Endothelial cell of umbilical vein (primary cell): ENCODE measurements around the gene HOXA4. TPM values are rescaled to one million over a fixed set of nuclear protein-coding genes. Genes with fewer than 3 reads are reported as not detected.

Source experiments
- BruUV-seq: library from RNA; stranded (reverse); fragments of 400-500 nt; replicated peaks from 2 replicates; lab custom pipeline; 2021; lab: Mats Ljungman, UMichigan
- CTCF ChIA-PET: fragments of 300-600, 350-600 bp; sonication (Branson Sonifier 250); formaldehyde crosslinking; loops from one replicate; lab custom pipeline; 2021; ENCODE audit warnings: antibody characterized with exemption, inconsistent platforms; lab: Charles Lee
- POLR2A ChIA-PET: fragments of 300-600, 350-600 bp; sonication (Branson Sonifier 250); formaldehyde crosslinking; loops from one replicate; lab custom pipeline; 2021; ENCODE audit warnings: antibody characterized with exemption, inconsistent platforms; lab: Charles Lee
- DNase-seq: peaks from one replicate; pipeline ENCODE4 v3.0.0-alpha.2; 2011; ENCODE audit warnings: low read depth, low spot score
- FAIRE-seq: peaks from 2 replicates; lab custom pipeline; 2011; peaks lifted over from hg19 to GRCh38; lab: Jason Lieb, UNC
- H2AFZ ChIP-seq: 2 replicates; pipeline ENCODE4 v1.6.0; 2012; ENCODE audit warnings: low read depth, low read length, control low read depth, inconsistent platforms
- H3K27ac ChIP-seq: 2 replicates; pipeline ENCODE4 v1.5.1; 2011; ENCODE audit warnings: low read depth, mild to moderate bottlenecking, control low read depth, low read length, moderate library complexity; ENCODE audit not compliant: insufficient read depth
- H3K27me3 ChIP-seq, 2 experiments: 2 replicates each; pipeline versions ENCODE4 v1.6.0 to v1.6.1; 2011; ENCODE audit warnings: low read length in 2 of 2, mixed read lengths in 1 of 2; ENCODE audit not compliant: control insufficient read depth in 2 of 2, insufficient read depth in 2 of 2
- H3K36me3 ChIP-seq, 2 experiments: 2 replicates in 1 of 2; 3 replicates in 1 of 2; pipeline ENCODE4 v1.5.1; 2011; ENCODE audit warnings: low read length in 2 of 2, mild to moderate bottlenecking in 1 of 2, moderate library complexity in 1 of 2; ENCODE audit not compliant: control insufficient read depth in 2 of 2, insufficient read depth in 2 of 2; ENCODE audit errors: extremely low read depth in 1 of 2
- H3K4me1 ChIP-seq: 3 replicates; pipeline ENCODE4 v1.5.1; 2011; ENCODE audit warnings: mild to moderate bottlenecking, low read length; ENCODE audit not compliant: control insufficient read depth, insufficient read depth; ENCODE audit errors: extremely low read depth
- H3K4me2 ChIP-seq: 2 replicates; pipeline ENCODE4 v1.6.1; 2011; ENCODE audit warnings: low read length, control low read depth, mixed read lengths; ENCODE audit not compliant: insufficient read depth
- H3K4me3 ChIP-seq, 3 experiments: fragments of 200-600 bp in 1 of 3; sonication (generic), shearing (Covaris generic) in 1 of 3; replicated peaks in 1 of 3; 2 replicates each; pipeline ENCODE4 v1.5.1; 2011 to 2016; ENCODE audit warnings: control low read depth in 3 of 3, low read length in 3 of 3, mild to moderate bottlenecking in 2 of 3, inconsistent platforms in 1 of 3, low read depth in 1 of 3, moderate library complexity in 1 of 3; ENCODE audit not compliant: insufficient read depth in 1 of 3
- H3K79me2 ChIP-seq: 2 replicates; pipeline ENCODE4 v1.6.0; 2012; ENCODE audit warnings: low read length, inconsistent platforms; ENCODE audit not compliant: control insufficient read depth, insufficient read depth
- H3K9ac ChIP-seq: replicated peaks from 2 replicates; pipeline ENCODE3; 2011; ENCODE audit warnings: low read length, control low read depth; ENCODE audit not compliant: insufficient read depth; ENCODE audit errors: extremely low read depth
- H3K9me1 ChIP-seq: replicated peaks from 3 replicates; pipeline ENCODE4 v1.6.0; 2011; ENCODE audit warnings: mild to moderate bottlenecking, low read length; ENCODE audit not compliant: control insufficient read depth, insufficient read depth; ENCODE audit errors: extremely low read depth
- H3K9me3 ChIP-seq: replicated peaks from 2 replicates; pipeline ENCODE4 v1.5.1; 2012; ENCODE audit warnings: low read length, inconsistent platforms; ENCODE audit not compliant: control insufficient read depth, insufficient read depth
- H4K20me1 ChIP-seq: replicated peaks from 2 replicates; pipeline ENCODE3; 2011; ENCODE audit warnings: mild to moderate bottlenecking, low read length; ENCODE audit not compliant: control insufficient read depth, insufficient read depth; ENCODE audit errors: extremely low read depth
- FOS ChIP-seq: IDR thresholded peaks from 2 replicates; pipeline ENCODE4 v1.6.1; 2011; ENCODE audit warnings: mild to moderate bottlenecking, low read length, moderate library complexity, borderline replicate concordance; ENCODE audit not compliant: insufficient read depth
- GATA2 ChIP-seq: IDR thresholded peaks from 2 replicates; pipeline ENCODE4 v1.7.0; 2011; ENCODE audit warnings: low read depth, mild to moderate bottlenecking, moderate library complexity, mixed read lengths, low read length; ENCODE audit not compliant: insufficient read length, insufficient read depth
- MYC ChIP-seq: IDR thresholded peaks from one replicate; pipeline ENCODE4 v1.6.1; 2011; ENCODE audit warnings: mild to moderate bottlenecking, low read depth, low read length
- POLR2A ChIP-seq: IDR thresholded peaks from 2 replicates; pipeline ENCODE4 v1.6.1; 2012; ENCODE audit warnings: low read depth, mild to moderate bottlenecking, control low read depth, low read length
- POLR2AphosphoS5 ChIP-seq: IDR thresholded peaks from 2 replicates; pipeline ENCODE4 v1.6.1; 2012; ENCODE audit warnings: low read depth, mild to moderate bottlenecking, control low read depth, low read length, moderate library complexity; ENCODE audit not compliant: insufficient read depth
- dilution Hi-C: fragments of 300-500 bp; cut with MboI; formaldehyde crosslinking; loops from one replicate; pipeline ENCODE4 v1.15.0; 2019; ENCODE audit warnings: low sequenced_read_pairs; ENCODE audit not compliant: extremely low pct_ligation_motif_present
- intact Hi-C: fragments of 100-400 bp; cut with micrococcal nuclease; formaldehyde crosslinking; loops from one replicate; pipeline ENCODE4 v1.10.0; 2022
- polyA plus RNA-seq, 4 experiments: library from polyadenylated mRNA; depleted of rRNA in 3 of 4; stranded (reverse) in 3 of 4; unstranded in 1 of 4; fragments of >200 nt; gene quantifications; 2 replicates each; pipeline versions ENCODE4 v1.2.1 to v1.2.3, GENCODE V29; 2011 to 2012; ENCODE audit warnings: missing spikeins in 1 of 4
- total RNA-seq: library from RNA; stranded (reverse); gene quantifications from 2 replicates; pipeline ENCODE4 v1.2.3, GENCODE V29; 2021
- TF ChIP-seq, protein P1 (sequence below), 2 donors: IDR thresholded peaks; 1 replicate in 1 of 2; 2 replicates in 1 of 2; pipeline ENCODE4 v1.5.1; 2011; ENCODE audit warnings: low read length in 2 of 2, mild to moderate bottlenecking in 2 of 2, moderate library complexity in 2 of 2, control low read depth in 1 of 2, inconsistent platforms in 1 of 2, low read depth in 1 of 2; ENCODE audit not compliant: insufficient read depth in 1 of 2; ENCODE audit errors: extremely low read depth in 1 of 2

HOXA4 gene
- total and polyA plus RNA-seq, 2 donors (not counting 3 experiments of a cell fraction or from before 2014, with no cell fraction given) = 4.9 to 8.1 TPM

DNA sequence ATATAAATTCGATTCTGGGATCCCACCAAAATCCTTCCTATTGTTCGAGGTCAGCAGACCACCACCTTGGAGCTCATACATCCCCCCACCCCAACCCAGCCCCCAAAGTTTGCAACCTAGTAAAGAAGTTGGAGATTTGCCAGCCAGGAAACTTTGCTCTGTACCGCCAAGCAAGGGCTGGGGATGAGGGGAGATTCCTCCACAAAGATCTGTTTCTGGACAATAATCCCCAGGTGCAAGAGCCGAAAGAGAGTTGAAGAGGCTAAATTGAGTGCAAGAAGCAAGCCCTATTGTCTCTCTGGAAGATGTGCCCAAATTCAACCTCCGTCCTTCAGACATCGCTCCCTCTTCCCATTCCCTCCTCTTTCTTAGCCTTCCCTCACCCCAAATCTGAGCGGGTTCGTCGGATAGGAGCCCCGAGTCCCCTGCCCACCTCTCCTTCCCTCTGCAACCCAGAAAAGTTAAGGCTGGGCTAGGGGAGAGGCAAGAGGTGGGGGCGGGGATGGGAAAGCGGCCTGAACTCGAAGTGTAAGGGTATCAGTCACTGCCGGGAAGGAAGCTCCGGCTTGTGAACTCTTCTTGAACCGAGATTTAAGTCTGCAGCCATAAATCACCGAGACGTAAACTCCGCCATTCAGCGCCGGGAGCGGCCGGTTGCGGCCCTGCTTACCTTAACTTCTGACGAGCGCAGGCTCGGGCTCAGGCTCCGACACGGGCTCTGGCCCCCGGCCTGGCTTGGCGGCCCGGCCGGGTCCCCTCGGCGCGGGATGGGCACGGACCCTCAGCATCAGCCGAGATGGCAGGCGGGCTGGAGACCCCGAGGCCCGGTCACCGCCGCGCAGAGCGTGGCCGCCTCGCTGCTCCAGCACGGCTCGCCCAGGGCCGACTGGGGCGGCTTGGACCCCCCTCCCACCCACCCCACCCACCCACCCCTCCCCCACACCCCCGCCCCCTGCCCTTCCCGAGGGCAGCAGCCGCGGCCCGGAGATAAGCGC lies 17.3 kb downstream of the HOXA4 start:
- ChIA-PET CTCF (interaction anchor here (1.0 to 6.6 kb wide), 7 partner anchors 8 to 744 kb away, joined by 3 to 62 read pairs (median 5); partner anchors contain the start of gene HOXA1), POLR2A (interaction anchor here (1.3 kb wide), 1 partner anchor 16 kb away, joined by 7 read pairs; no protein-coding TSS in a partner anchor)
- Histone ChIP-seq H2AFZ (no peak overlapping the region), H3K4me1 (peaks cover 72% of the 10 kb centered on the region), H3K27ac (peak overlapping the region; percentile 96), H3K4me2 (peak overlapping the region; percentile 97), H3K9me1 (no peaks in the 10 kb centered on the region), H3K36me3 (peaks cover 0 to 5% of the 10 kb centered on the region in 2 experiments), H3K9me3 (no peaks in the 10 kb centered on the region), H3K9ac (peak overlapping the region; percentile 80), H3K4me3 (peak overlapping the region; percentile 55 to 84 (median 72)), H3K79me2 (peaks cover 79% of the 10 kb centered on the region), H4K20me1 (no peaks in the 10 kb centered on the region), H3K27me3 (no peaks in the 10 kb centered on the region)
- DNase-seq (peak; percentile 92), FAIRE-seq (peak; percentile 92)
- dilution Hi-C loops (no loop called here), intact Hi-C loops (loop anchor here (10.0 kb wide), 1 partner anchor 958 kb away; the partner anchor contains the start of gene NFE2L3)
- BruUV-seq = no TSS peak
- peak; percentile 93 for TF ChIP-seq POLR2AphosphoS5
- TF ChIP-seq POLR2A = peak; percentile 85
- no peak for TF ChIP-seq MYC
- peak; percentile 70 for TF ChIP-seq GATA2
- TF ChIP-seq, protein P1, sequence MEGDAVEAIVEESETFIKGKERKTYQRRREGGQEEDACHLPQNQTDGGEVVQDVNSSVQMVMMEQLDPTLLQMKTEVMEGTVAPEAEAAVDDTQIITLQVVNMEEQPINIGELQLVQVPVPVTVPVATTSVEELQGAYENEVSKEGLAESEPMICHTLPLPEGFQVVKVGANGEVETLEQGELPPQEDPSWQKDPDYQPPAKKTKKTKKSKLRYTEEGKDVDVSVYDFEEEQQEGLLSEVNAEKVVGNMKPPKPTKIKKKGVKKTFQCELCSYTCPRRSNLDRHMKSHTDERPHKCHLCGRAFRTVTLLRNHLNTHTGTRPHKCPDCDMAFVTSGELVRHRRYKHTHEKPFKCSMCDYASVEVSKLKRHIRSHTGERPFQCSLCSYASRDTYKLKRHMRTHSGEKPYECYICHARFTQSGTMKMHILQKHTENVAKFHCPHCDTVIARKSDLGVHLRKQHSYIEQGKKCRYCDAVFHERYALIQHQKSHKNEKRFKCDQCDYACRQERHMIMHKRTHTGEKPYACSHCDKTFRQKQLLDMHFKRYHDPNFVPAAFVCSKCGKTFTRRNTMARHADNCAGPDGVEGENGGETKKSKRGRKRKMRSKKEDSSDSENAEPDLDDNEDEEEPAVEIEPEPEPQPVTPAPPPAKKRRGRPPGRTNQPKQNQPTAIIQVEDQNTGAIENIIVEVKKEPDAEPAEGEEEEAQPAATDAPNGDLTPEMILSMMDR (IDR thresholded peaks at IDR 0.05; ENCODE audit: extremely low read depth in 1 of 2, insufficient read depth in 1 of 2, low read depth in 1 of 2, low read length in 2 of 2) = no peak
- peak; percentile 39 for TF ChIP-seq FOS
